SK-N-SH (cell line): Measurements from ENCODE around the gene BRD2. TPM values are rescaled to one million over a fixed set of nuclear protein-coding genes. Genes with fewer than 3 reads are reported as not detected.

ENCODE experiments used
- CTCF ChIA-PET: fragments of 300-600, 350-600 bp; formaldehyde crosslinking; extraction: SDS; loops from one replicate; lab custom pipeline; 2021; lab: Yijun Ruan, JAX
- POLR2A ChIA-PET: fragments of 350-600 bp; sonication (Branson Sonifier 250); formaldehyde crosslinking; extraction: SDS; loops from one replicate; lab custom pipeline; 2020; ENCODE audit warnings: antibody characterized with exemption, inconsistent platforms; lab: Yijun Ruan, JAX
- DNase-seq: peaks from one replicate; pipeline ENCODE4 v3.0.0; 2012
- H2AFZ ChIP-seq: fragments of 200-600 bp; sonication (generic); 2 replicates; pipeline ENCODE4 v1.8.1; 2016; ENCODE audit warnings: antibody characterized with exemption, mild to moderate bottlenecking, low read depth
- H3F3A ChIP-seq: fragments of 200-600 bp; sonication (generic); replicated peaks from 2 replicates; pipeline ENCODE3; 2016; ENCODE audit warnings: antibody characterized with exemption, mild to moderate bottlenecking; ENCODE audit not compliant: insufficient read depth
- H3K27ac ChIP-seq, 2 experiments: fragments of 200-500 bp in 1 of 2; fragments of 200-600 bp in 1 of 2; sonication (Bioruptor generic) in 1 of 2; sonication (generic), shearing (Covaris generic) in 1 of 2; 2 replicates each; pipeline versions ENCODE4 v1.5.1 to v1.6.1; 2014 to 2016; ENCODE audit warnings: low read depth in 2 of 2, inconsistent platforms in 1 of 2, low read length in 1 of 2, mild to moderate bottlenecking in 1 of 2, mixed read lengths in 1 of 2
- H3K27me3 ChIP-seq: fragments of 200-600 bp; sonication (generic), shearing (Covaris generic); 2 replicates; pipeline ENCODE4 v1.6.1; 2016; ENCODE audit warnings: mixed run types; ENCODE audit not compliant: insufficient read depth
- H3K36me3 ChIP-seq, 2 experiments: fragments of 200-500 bp in 1 of 2; fragments of 200-600 bp in 1 of 2; sonication (Bioruptor generic) in 1 of 2; sonication (generic) in 1 of 2; replicated peaks in 1 of 2; 2 replicates each; pipeline versions ENCODE3 to v1.5.1; 2014 to 2016; ENCODE audit warnings: low read length in 1 of 2, mild to moderate bottlenecking in 1 of 2; ENCODE audit not compliant: insufficient read depth in 2 of 2, control insufficient read depth in 1 of 2
- H3K4me1 ChIP-seq, 2 experiments: fragments of 200-500 bp in 1 of 2; fragments of 200-600 bp in 1 of 2; sonication (Bioruptor generic) in 1 of 2; sonication (generic), shearing (Covaris generic) in 1 of 2; 2 replicates each; pipeline versions ENCODE4 v1.5.1 to v1.6.1; 2014 to 2016; ENCODE audit warnings: low read depth in 1 of 2, low read length in 1 of 2, mixed run types in 1 of 2; ENCODE audit not compliant: insufficient read depth in 2 of 2, control insufficient read depth in 1 of 2
- H3K4me2 ChIP-seq: fragments of 200-600 bp; sonication (generic), shearing (Covaris generic); 2 replicates; pipeline ENCODE4 v1.6.1; 2017; ENCODE audit warnings: mixed run types
- H3K4me3 ChIP-seq, 2 experiments: fragments of 200-500 bp in 1 of 2; fragments of 200-600 bp in 1 of 2; sonication (Bioruptor generic) in 1 of 2; sonication (generic), shearing (Covaris generic) in 1 of 2; 2 replicates each; pipeline versions ENCODE4 v1.5.1 to v1.8.1; 2014 to 2016; ENCODE audit warnings: low read depth in 2 of 2, inconsistent platforms in 1 of 2, low read length in 1 of 2, mild to moderate bottlenecking in 1 of 2, mixed read lengths in 1 of 2, moderate library complexity in 1 of 2
- H3K79me2 ChIP-seq: fragments of 200-600 bp; sonication (generic); 2 replicates; pipeline ENCODE4 v1.8.1; 2017; ENCODE audit warnings: mild to moderate bottlenecking; ENCODE audit not compliant: insufficient read depth
- H3K9ac ChIP-seq: fragments of 200-600 bp; sonication (generic); 2 replicates; pipeline ENCODE4 v1.6.1; 2017; ENCODE audit warnings: mixed run types
- H3K9me2 ChIP-seq: fragments of 200-600 bp; sonication (generic); 2 replicates; pipeline ENCODE4 v1.6.1; 2017; ENCODE audit warnings: mixed run types
- H3K9me3 ChIP-seq: fragments of 200-600 bp; sonication (generic); 2 replicates; pipeline ENCODE4 v1.6.1; 2017; ENCODE audit warnings: mixed run types, mild to moderate bottlenecking, moderate library complexity
- H4K20me1 ChIP-seq: fragments of 200-600 bp; sonication (generic); 2 replicates; pipeline ENCODE4 v1.6.1; 2017; ENCODE audit warnings: mild to moderate bottlenecking, mixed run types; ENCODE audit not compliant: insufficient read depth
- CTCF ChIP-seq: fragments of 200-600 bp; sonication (generic); IDR thresholded peaks from 2 replicates; pipeline ENCODE4 v1.6.1; 2017; ENCODE audit warnings: antibody characterized with exemption, mild to moderate bottlenecking, moderate library complexity
- GATA2 ChIP-seq: sonication (generic); formaldehyde crosslinking; IDR thresholded peaks from 2 replicates; pipeline ENCODE4 v1.5.0; 2020; ENCODE audit warnings: mild to moderate bottlenecking, missing genetic modification reagents
- MXI1 ChIP-seq: IDR thresholded peaks from 2 replicates; pipeline ENCODE4 v1.6.1; 2012; ENCODE audit warnings: mild to moderate bottlenecking, low read depth, low read length, improper control_type of control experiment
- POLR2AphosphoS5 ChIP-seq: IDR thresholded peaks from 2 replicates; pipeline ENCODE4 v1.6.1; 2012; ENCODE audit warnings: low read depth, low read length
- RAD21 ChIP-seq: IDR thresholded peaks from 2 replicates; pipeline ENCODE4 v1.6.1; 2012; ENCODE audit warnings: mild to moderate bottlenecking, low read length
- RXRA ChIP-seq: IDR thresholded peaks from 2 replicates; pipeline ENCODE4 v1.4.0; 2012; ENCODE audit warnings: low read depth, mild to moderate bottlenecking, borderline replicate concordance
- TAF1 ChIP-seq: IDR thresholded peaks from 2 replicates; pipeline ENCODE4 v1.6.1; 2012; ENCODE audit warnings: low read depth, mild to moderate bottlenecking, low read length, moderate library complexity, borderline replicate concordance
- USF2 ChIP-seq: fragments of 150-350 bp; IDR thresholded peaks from 2 replicates; pipeline ENCODE4 v1.6.1; 2017; ENCODE audit warnings: antibody characterized with exemption, low read length, low read depth, borderline replicate concordance
- WGBS: methylation state at CpG from one replicate; pipeline ENCODE4 v1.1.6; 2017; ENCODE audit warnings: low lambda C conversion rate; 5-methylcytosine and 5-hydroxymethylcytosine counted together
- polyA plus RNA-seq, 3 experiments: library from polyadenylated mRNA; depleted of rRNA; stranded (reverse); fragments of >200 nt; gene quantifications; 2 replicates each; pipeline ENCODE4 v1.2.3, GENCODE V29; 2012

Gene BRD2
- polyA plus RNA-seq, 1 of the 3 experiments (the other 2 are of a cell fraction), result 104 TPM

- peak overlapping the region; percentile 92 for H3K9ac ChIP-seq
- H3K27me3 ChIP-seq, result no peaks in the 10 kb centered on the region
- H3K4me2 ChIP-seq, result peak overlapping the region; percentile 94
- peaks cover 62 to 72% of the 10 kb centered on the region in 2 experiments for H3K36me3 ChIP-seq
- TF ChIP-seq MXI1, result peak; percentile 24; the same call in 1 of the 2 replicates
- TF ChIP-seq RAD21, result no peak
- peak overlapping the region; percentile 62 to 88 for H3K4me3 ChIP-seq
- DNase-seq, result peak; percentile 54
- H4K20me1 ChIP-seq, result peaks cover 69% of the 10 kb centered on the region
- H3K9me2 ChIP-seq, result no peaks in the 10 kb centered on the region
- peak overlapping the region in 1 of 2 experiments; percentile 74; a peak in 2 of 4 replicates for H3K27ac ChIP-seq
- peaks cover 24 to 25% of the 10 kb centered on the region in 2 experiments; a peak in 3 of 4 replicates for H3K4me1 ChIP-seq
- CTCF ChIA-PET, result interaction anchor here (0.9 to 12.0 kb wide), 8 partner anchors 10 to 275 kb away, joined by 3 to 203 read pairs (median 14); partner anchors contain the start of gene HLA-DMA
- peaks cover 72% of the 10 kb centered on the region for H3F3A ChIP-seq
- WGBS, result under 1% methylated on average over 4 of the region's 4 CpGs
- H3K79me2 ChIP-seq, result peaks cover 84% of the 10 kb centered on the region
- no peak overlapping the region for H2AFZ ChIP-seq
- POLR2A ChIA-PET, result interaction anchor here (1.2 to 4.7 kb wide), 3 partner anchors 8 to 80 kb away, joined by 6 to 50 read pairs (median 42); no protein-coding TSS in a partner anchor
- H3K9me3 ChIP-seq, result no peaks in the 10 kb centered on the region
Observed at GRCh38 chr6:32974016-32974333, 5.6 kb downstream of the BRD2 start.

- Histone ChIP-seq H3K4me1 (peaks cover 24 to 25% of the 10 kb centered on the region in 2 experiments), H3K9me2 (no peaks in the 10 kb centered on the region), H3F3A (peaks cover 73% of the 10 kb centered on the region), H3K9ac (peak overlapping the region; percentile 92), H3K9me3 (no peaks in the 10 kb centered on the region), H4K20me1 (peaks cover 77% of the 10 kb centered on the region), H3K27ac (no peak overlapping the region; a peak in 1 of 4 replicates), H3K27me3 (no peaks in the 10 kb centered on the region), H3K36me3 (peaks cover 69 to 79% of the 10 kb centered on the region in 2 experiments), H2AFZ (no peak overlapping the region), H3K4me2 (peak overlapping the region; percentile 94), H3K79me2 (peaks cover 84% of the 10 kb centered on the region), H3K4me3 (peak overlapping the region; percentile 62 to 88)
- CTCF ChIA-PET, result interaction anchor here (0.9 to 16.2 kb wide), 9 partner anchors 9 to 274 kb away, joined by 3 to 391 read pairs (median 21); partner anchors contain the start of genes HLA-DMA and HLA-DMB
- POLR2A ChIA-PET, result interaction anchor here (1.2 to 3.8 kb wide), 2 partner anchors 8 to 80 kb away, joined by 6 to 50 read pairs; no protein-coding TSS in a partner anchor
- 4% methylated on average over 12 of the region's 14 CpGs for WGBS
- no peak for DNase-seq
- TF ChIP-seq MXI1, result peak; percentile 9; the same call in 1 of the 2 replicates
- no peak for TF ChIP-seq RXRA
- peak; percentile 46; the same call in 1 of the 2 replicates for TF ChIP-seq POLR2AphosphoS5
- no peak for TF ChIP-seq GATA2 (CRISPR knock-in tag)
- no peak for TF ChIP-seq USF2
- no peak for TF ChIP-seq CTCF
- no peak for TF ChIP-seq TAF1
Observed at GRCh38 chr6:32974541-32975308, 6.3 kb downstream of the BRD2 start.
